ENCODE data around the gene ACER1.
"Not testable (repeated sequence)": the region's sequence is repeated elsewhere in the genome, so short reads cannot be mapped to it uniquely, and the experiment has no call there.

- TF ChIP-seq CTCF, POLR2A (IDR thresholded peaks at IDR 0.05): not testable (repeated sequence)
Measured at GRCh38 chr19:6360857-6361216, 27.4 kb upstream of the ACER1 start.

All from uterus (tissue), 2 donors.